ENCODE data around the gene TSPYL2.

The TSPYL2 gene

GRCh38 chrX:53081925-53082772 is at the start of gene TSPYL2:
TSPYL2 (plus strand) TSS chrX:53082367; CDS start chrX:53082499, 132 bp downstream.
- peak; percentile 92 for DNase-seq (ENCODE audit: low read depth)

GRCh38 chrX:53036149-53036548 is 46.0 kb upstream of the TSPYL2 start:
- DNase-seq (ENCODE audit: low read depth), result no peak

- no peak for DNase-seq (ENCODE audit: low read depth)
These were observed 42.9 kb upstream of the TSPYL2 start for GRCh38 chrX:53039236-53039635.

GRCh38 chrX:53044995-53045394 is 37.2 kb upstream of the TSPYL2 start:
- no peak for DNase-seq (ENCODE audit: low read depth)

- DNase-seq (ENCODE audit: low read depth), result no peak
These were observed 34.9 kb upstream of the TSPYL2 start for GRCh38 chrX:53047228-53047627.

- DNase-seq (ENCODE audit: low read depth), result peak; percentile 53
These were observed 33.7 kb upstream of the TSPYL2 start, which contains the start of gene GPR173 for GRCh38 chrX:53048169-53049126. GPR173 (plus strand) TSS chrX:53048789; CDS start chrX:53076622, 27,833 bp downstream.

GRCh38 chrX:53049127-53049517 is 33.0 kb upstream of the TSPYL2 start:
- DNase-seq (ENCODE audit: low read depth), result no peak

- DNase-seq (ENCODE audit: low read depth), result no peak
These were observed 31.3 kb upstream of the TSPYL2 start for GRCh38 chrX:53050841-53051240.

GRCh38 chrX:53055244-53055849 is 26.8 kb upstream of the TSPYL2 start:
- no peak for DNase-seq (ENCODE audit: low read depth)

- no peak for DNase-seq (ENCODE audit: low read depth)
These were observed 25.9 kb upstream of the TSPYL2 start for GRCh38 chrX:53056292-53056691.

GRCh38 chrX:53065104-53065503 is 17.1 kb upstream of the TSPYL2 start:
- DNase-seq (ENCODE audit: low read depth), result no peak

GRCh38 chrX:53071064-53071463 is 11.1 kb upstream of the TSPYL2 start:
- no peak for DNase-seq (ENCODE audit: low read depth)

- DNase-seq (ENCODE audit: low read depth), result peak; percentile 36
These were observed 10.4 kb upstream of the TSPYL2 start for GRCh38 chrX:53071604-53072417.

- DNase-seq (ENCODE audit: low read depth), result no peak
These were observed 9.6 kb upstream of the TSPYL2 start for GRCh38 chrX:53072418-53073114.

- no peak for DNase-seq (ENCODE audit: low read depth)
These were observed 9.0 kb upstream of the TSPYL2 start for GRCh38 chrX:53073115-53073586.

GRCh38 chrX:53075011-53075410 is 7.2 kb upstream of the TSPYL2 start:
- no peak for DNase-seq (ENCODE audit: low read depth)

- DNase-seq (ENCODE audit: low read depth), result no peak
These were observed 5.5 kb upstream of the TSPYL2 start for GRCh38 chrX:53076671-53077070.

- no peak for DNase-seq (ENCODE audit: low read depth)
These were observed 4.7 kb upstream of the TSPYL2 start for GRCh38 chrX:53077207-53078197.

GRCh38 chrX:53078943-53079342 is 3.2 kb upstream of the TSPYL2 start:
- no peak for DNase-seq (ENCODE audit: low read depth)
